HCT116 (cell line): Measurements from ENCODE around the gene THADA. TPM values are rescaled to one million over a fixed set of nuclear protein-coding genes. Genes with fewer than 3 reads are reported as not detected.

ENCODE experiments used
- ATAC-seq: fragments of 200-7000 bp; cut with Tn5 transposase; 2 replicates; pipeline ENCODE4 v1.9.1; 2020; ENCODE audit warnings: mild to moderate bottlenecking, moderate library complexity
- BruUV-seq: library from RNA; stranded (reverse); fragments of 400-500 nt; replicated peaks from 2 replicates; lab custom pipeline; 2021; lab: Mats Ljungman, UMichigan
- CTCF ChIA-PET: fragments of 300-600 bp; sonication (Branson Sonifier 250); formaldehyde crosslinking; loops from one replicate; lab custom pipeline; 2021; ENCODE audit warnings: antibody characterized with exemption; lab: Charles Lee
- POLR2A ChIA-PET: fragments of 300-600, 350-600 bp; sonication (Branson Sonifier 250); formaldehyde crosslinking; loops from one replicate; lab custom pipeline; 2021; ENCODE audit warnings: antibody characterized with exemption; lab: Charles Lee
- RAD21 ChIA-PET, 2 experiments: fragments of 300-600 bp; sonication (Branson Sonifier 250); formaldehyde crosslinking; loops; one replicate each; lab custom pipeline; 2023; ENCODE audit warnings: low total read pairs in 2 of 2; ENCODE audit not compliant: uncharacterized antibody in 2 of 2, unreplicated experiment in 2 of 2, low non-redundant PET in 1 of 2; lab: Charles Lee
- DNase-seq: peaks from one replicate; pipeline ENCODE4 v3.0.0-alpha.2; 2010; ENCODE audit warnings: low read depth, low spot score
- H2AFZ ChIP-seq: fragments of 200-600 bp; shearing (Covaris generic), sonication (generic); 2 replicates; pipeline ENCODE4 v1.6.1; 2017; ENCODE audit warnings: low read depth, mixed run types, mixed read lengths, antibody characterized with exemption, low read length; ENCODE audit not compliant: poor library complexity, severe bottlenecking
- H3K27ac ChIP-seq: 2 replicates; pipeline ENCODE4 v1.5.1; 2012; ENCODE audit warnings: low read depth, low read length
- H3K27me3 ChIP-seq: fragments of 200-600 bp; sonication (generic); 2 replicates; pipeline ENCODE4 v1.6.1; 2016; ENCODE audit warnings: mixed run types, low read length, mixed read lengths; ENCODE audit not compliant: insufficient read depth
- H3K36me3 ChIP-seq, 2 experiments: fragments of 200-500 bp in 1 of 2; fragments of 200-600 bp in 1 of 2; sonication (Bioruptor generic) in 1 of 2; sonication (generic) in 1 of 2; 2 replicates each; pipeline versions ENCODE4 v1.5.1 to v1.6.1; 2014 to 2016; ENCODE audit warnings: low read length in 2 of 2, inconsistent platforms in 1 of 2, mixed read lengths in 1 of 2, mixed run types in 1 of 2; ENCODE audit not compliant: insufficient read depth in 2 of 2, control insufficient read depth in 1 of 2
- H3K4me1 ChIP-seq, 2 experiments: fragments of 200-600 bp in 1 of 2; sonication (generic) in 1 of 2; 2 replicates each; pipeline versions ENCODE4 v1.5.1 to v1.6.1; 2012 to 2017; ENCODE audit warnings: low read length in 2 of 2, inconsistent platforms in 1 of 2, mild to moderate bottlenecking in 1 of 2, mixed read lengths in 1 of 2, mixed run types in 1 of 2, moderate library complexity in 1 of 2; ENCODE audit not compliant: insufficient read depth in 2 of 2, control insufficient read depth in 1 of 2
- H3K4me2 ChIP-seq: fragments of 200-600 bp; sonication (generic); 2 replicates; pipeline ENCODE4 v1.6.1; 2017; ENCODE audit warnings: mixed run types, low read length, mixed read lengths
- H3K4me3 ChIP-seq, 2 experiments: fragments of 200-600 bp in 1 of 2; sonication (generic) in 1 of 2; replicated peaks in 1 of 2; 2 replicates each; pipeline ENCODE4 v1.5.1; 2011 to 2016; ENCODE audit warnings: low read length in 2 of 2, control low read depth in 1 of 2, low read depth in 1 of 2, mild to moderate bottlenecking in 1 of 2, mixed read lengths in 1 of 2, mixed run types in 1 of 2
- H3K79me2 ChIP-seq: fragments of 200-600 bp; sonication (generic); 2 replicates; pipeline ENCODE4 v1.6.1; 2017; ENCODE audit warnings: mild to moderate bottlenecking, mixed run types, low read length, moderate library complexity, mixed read lengths; ENCODE audit not compliant: insufficient read depth
- H3K9ac ChIP-seq: fragments of 200-600 bp; sonication (generic); 2 replicates; pipeline ENCODE4 v1.6.1; 2016; ENCODE audit warnings: low read length, mixed read lengths
- H3K9me2 ChIP-seq: fragments of 200-600 bp; sonication (generic), shearing (Covaris generic); 2 replicates; pipeline ENCODE4 v1.6.1; 2017; ENCODE audit warnings: mixed run types, mild to moderate bottlenecking, moderate library complexity; ENCODE audit not compliant: insufficient read depth
- H3K9me3 ChIP-seq, 2 experiments: fragments of 200-500 bp in 1 of 2; fragments of 200-600 bp in 1 of 2; sonication (Bioruptor generic) in 1 of 2; sonication (generic) in 1 of 2; 2 replicates each; pipeline ENCODE4 v1.6.1; 2014 to 2017; ENCODE audit warnings: low read length in 2 of 2, mixed read lengths in 2 of 2, inconsistent platforms in 1 of 2, low read depth in 1 of 2, mild to moderate bottlenecking in 1 of 2, mixed run types in 1 of 2, moderate library complexity in 1 of 2; ENCODE audit not compliant: control insufficient read depth in 1 of 2, insufficient read depth in 1 of 2
- H4K20me1 ChIP-seq: fragments of 200-600 bp; sonication (generic), shearing (Covaris generic); 2 replicates; pipeline ENCODE4 v1.6.1; 2017; ENCODE audit warnings: mixed run types, mild to moderate bottlenecking, moderate library complexity; ENCODE audit not compliant: insufficient read depth
- CBX3 ChIP-seq: IDR thresholded peaks from 2 replicates; pipeline ENCODE4 v1.6.1; 2012; ENCODE audit warnings: low read depth
- CEBPB ChIP-seq: IDR thresholded peaks from 2 replicates; pipeline ENCODE4 v1.6.1; 2012; ENCODE audit warnings: low read depth
- EGR1 ChIP-seq: IDR thresholded peaks from 2 replicates; pipeline ENCODE4 v1.6.1; 2012; ENCODE audit warnings: low read depth
- ELF1 ChIP-seq: IDR thresholded peaks from 2 replicates; pipeline ENCODE4 v1.6.1; 2012; ENCODE audit warnings: low read depth, borderline replicate concordance
- EZH2phosphoT487 ChIP-seq: fragments of 200-600 bp; IDR thresholded peaks from 2 replicates; pipeline ENCODE4 v1.6.1; 2018; ENCODE audit warnings: antibody characterized with exemption, borderline replicate concordance
- FOSL1 ChIP-seq: IDR thresholded peaks from 2 replicates; pipeline ENCODE4 v1.6.1; 2012; ENCODE audit warnings: low read depth
- POLR2AphosphoS5 ChIP-seq: IDR thresholded peaks from 2 replicates; pipeline ENCODE4 v1.6.1; 2011; ENCODE audit warnings: mild to moderate bottlenecking, low read depth, low read length, moderate library complexity
- RAD21 ChIP-seq: IDR thresholded peaks from 2 replicates; pipeline ENCODE4 v1.6.1; 2012; ENCODE audit warnings: low read depth, mild to moderate bottlenecking
- SIN3A ChIP-seq: IDR thresholded peaks from 2 replicates; pipeline ENCODE4 v1.6.1; 2012; ENCODE audit warnings: low read depth
- SP1 ChIP-seq: IDR thresholded peaks from 2 replicates; pipeline ENCODE4 v1.6.1; 2012; ENCODE audit warnings: low read depth
- SRF ChIP-seq: IDR thresholded peaks from 2 replicates; pipeline ENCODE4 v1.6.1; 2012; ENCODE audit warnings: low read depth
- TCF7L2 ChIP-seq: IDR thresholded peaks from 2 replicates; pipeline ENCODE4 v1.7.0; 2011; ENCODE audit warnings: borderline replicate concordance, inconsistent platforms; ENCODE audit not compliant: insufficient read depth, insufficient read length; ENCODE audit errors: extremely low read depth
- YY1 ChIP-seq: IDR thresholded peaks from 2 replicates; pipeline ENCODE4 v1.6.1; 2011; ENCODE audit warnings: low read length, low read depth, moderate library complexity, mild to moderate bottlenecking; ENCODE audit not compliant: insufficient replicate concordance; ENCODE audit errors: extremely low read depth
- ZFX ChIP-seq: fragments of 450-650 bp; IDR thresholded peaks from 2 replicates; pipeline ENCODE4 v1.6.1; 2017
- ZNF274 ChIP-seq: fragments of 200-500 bp; sonication (Bioruptor generic); IDR thresholded peaks from 2 replicates; pipeline ENCODE4 v1.6.1; 2014; ENCODE audit warnings: mild to moderate bottlenecking, low read depth, low read length, inconsistent platforms
- intact Hi-C: fragments of 100-400 bp; cut with micrococcal nuclease; formaldehyde crosslinking; loops from 2 replicates; pipeline ENCODE4 v1.10.0; 2022
- total RNA-seq: library from RNA; stranded (reverse); gene quantifications from one replicate; pipeline ENCODE4 v1.2.1, GENCODE V29; 2021; ENCODE audit not compliant: unreplicated experiment
- TF ChIP-seq, protein P1 (sequence below): IDR thresholded peaks from 2 replicates; pipeline ENCODE4 v1.6.1; 2011; ENCODE audit warnings: mild to moderate bottlenecking, low read length, moderate library complexity; ENCODE audit not compliant: insufficient replicate concordance; ENCODE audit errors: extremely low read depth
- TF ChIP-seq, protein P2 (sequence below): IDR thresholded peaks from 2 replicates; pipeline ENCODE4 v1.6.1; 2012
- TF ChIP-seq, protein P3 (sequence below), 3 experiments: fragments of 200-600 bp in 1 of 3; sonication (generic) in 1 of 3; IDR thresholded peaks in 2 of 3; conservative IDR thresholded peaks in 1 of 3; 2 replicates each; pipeline ENCODE4 v1.5.1; 2012 to 2017; ENCODE audit warnings: low read depth in 2 of 3, low read length in 2 of 3, antibody characterized with exemption in 1 of 3, borderline replicate concordance in 1 of 3, control low read depth in 1 of 3, mild to moderate bottlenecking in 1 of 3, mixed read lengths in 1 of 3, mixed run types in 1 of 3, moderate library complexity in 1 of 3; ENCODE audit not compliant: insufficient read depth in 1 of 3
- TF ChIP-seq, protein P4 (sequence below): IDR thresholded peaks from 2 replicates; pipeline ENCODE4 v1.6.1; 2012; ENCODE audit warnings: low read depth

Gene THADA
- total RNA-seq, 1 experiment from 2014 or later: 30.7 TPM

DNA sequence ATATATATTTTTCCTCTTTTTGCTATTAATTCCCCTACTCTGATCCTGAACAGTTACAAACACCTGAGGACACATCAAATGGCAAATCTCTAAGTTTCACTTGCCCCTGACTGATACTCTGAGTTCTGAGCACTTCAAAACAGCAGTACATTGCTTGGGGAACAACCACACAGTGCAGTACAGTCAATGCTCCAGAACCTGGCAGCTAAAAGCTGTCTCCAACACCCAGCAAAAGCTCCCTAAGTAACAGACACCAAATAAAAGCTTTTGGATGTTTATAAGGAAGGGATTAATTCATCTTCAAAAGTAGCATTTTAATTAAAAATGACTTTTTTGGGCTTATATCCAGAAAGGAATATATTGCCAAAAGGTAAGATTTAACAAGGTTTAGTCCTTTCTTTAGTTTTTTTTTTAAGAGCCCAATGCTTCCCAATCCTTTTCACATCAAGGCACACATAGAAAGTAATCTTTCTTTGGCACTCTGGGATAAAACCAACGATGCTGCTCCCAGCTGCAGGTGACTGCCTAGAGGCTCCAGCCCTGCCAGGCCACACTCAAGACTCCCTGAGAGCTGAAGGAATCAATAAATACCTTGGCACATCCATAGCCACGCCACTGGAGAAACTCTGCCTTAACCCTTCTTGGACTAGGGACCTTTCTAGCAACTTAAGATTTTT lies 204.5 kb downstream of the THADA start:
- H4K20me1 ChIP-seq: no peaks in the 10 kb centered on the region
- TF ChIP-seq POLR2AphosphoS5 (no peak), SRF (no peak), ZFX (no peak), SIN3A (no peak), CBX3 (no peak), RAD21 (no peak), ZNF274 (no peak), FOSL1 (no peak), CEBPB (no peak), TCF7L2 (no peak), SP1 (no peak), ELF1 (no peak), YY1 (no peak), EGR1 (no peak), EZH2phosphoT487 (no peak)
- TF ChIP-seq, protein P1, sequence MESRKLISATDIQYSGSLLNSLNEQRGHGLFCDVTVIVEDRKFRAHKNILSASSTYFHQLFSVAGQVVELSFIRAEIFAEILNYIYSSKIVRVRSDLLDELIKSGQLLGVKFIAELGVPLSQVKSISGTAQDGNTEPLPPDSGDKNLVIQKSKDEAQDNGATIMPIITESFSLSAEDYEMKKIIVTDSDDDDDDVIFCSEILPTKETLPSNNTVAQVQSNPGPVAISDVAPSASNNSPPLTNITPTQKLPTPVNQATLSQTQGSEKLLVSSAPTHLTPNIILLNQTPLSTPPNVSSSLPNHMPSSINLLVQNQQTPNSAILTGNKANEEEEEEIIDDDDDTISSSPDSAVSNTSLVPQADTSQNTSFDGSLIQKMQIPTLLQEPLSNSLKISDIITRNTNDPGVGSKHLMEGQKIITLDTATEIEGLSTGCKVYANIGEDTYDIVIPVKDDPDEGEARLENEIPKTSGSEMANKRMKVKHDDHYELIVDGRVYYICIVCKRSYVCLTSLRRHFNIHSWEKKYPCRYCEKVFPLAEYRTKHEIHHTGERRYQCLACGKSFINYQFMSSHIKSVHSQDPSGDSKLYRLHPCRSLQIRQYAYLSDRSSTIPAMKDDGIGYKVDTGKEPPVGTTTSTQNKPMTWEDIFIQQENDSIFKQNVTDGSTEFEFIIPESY: no peak
- TF ChIP-seq, protein P2, sequence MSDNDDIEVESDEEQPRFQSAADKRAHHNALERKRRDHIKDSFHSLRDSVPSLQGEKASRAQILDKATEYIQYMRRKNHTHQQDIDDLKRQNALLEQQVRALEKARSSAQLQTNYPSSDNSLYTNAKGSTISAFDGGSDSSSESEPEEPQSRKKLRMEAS: no peak
- TF ChIP-seq, protein P3, sequence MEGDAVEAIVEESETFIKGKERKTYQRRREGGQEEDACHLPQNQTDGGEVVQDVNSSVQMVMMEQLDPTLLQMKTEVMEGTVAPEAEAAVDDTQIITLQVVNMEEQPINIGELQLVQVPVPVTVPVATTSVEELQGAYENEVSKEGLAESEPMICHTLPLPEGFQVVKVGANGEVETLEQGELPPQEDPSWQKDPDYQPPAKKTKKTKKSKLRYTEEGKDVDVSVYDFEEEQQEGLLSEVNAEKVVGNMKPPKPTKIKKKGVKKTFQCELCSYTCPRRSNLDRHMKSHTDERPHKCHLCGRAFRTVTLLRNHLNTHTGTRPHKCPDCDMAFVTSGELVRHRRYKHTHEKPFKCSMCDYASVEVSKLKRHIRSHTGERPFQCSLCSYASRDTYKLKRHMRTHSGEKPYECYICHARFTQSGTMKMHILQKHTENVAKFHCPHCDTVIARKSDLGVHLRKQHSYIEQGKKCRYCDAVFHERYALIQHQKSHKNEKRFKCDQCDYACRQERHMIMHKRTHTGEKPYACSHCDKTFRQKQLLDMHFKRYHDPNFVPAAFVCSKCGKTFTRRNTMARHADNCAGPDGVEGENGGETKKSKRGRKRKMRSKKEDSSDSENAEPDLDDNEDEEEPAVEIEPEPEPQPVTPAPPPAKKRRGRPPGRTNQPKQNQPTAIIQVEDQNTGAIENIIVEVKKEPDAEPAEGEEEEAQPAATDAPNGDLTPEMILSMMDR (IDR thresholded peaks at IDR 0.05 in 2 of 3, conservative IDR thresholded peaks at IDR 0.05 in 1 of 3; ENCODE audit: borderline replicate concordance in 1 of 3, insufficient read depth in 1 of 3, low read depth in 2 of 3, low read length in 2 of 3): no peak
- TF ChIP-seq, protein P4, sequence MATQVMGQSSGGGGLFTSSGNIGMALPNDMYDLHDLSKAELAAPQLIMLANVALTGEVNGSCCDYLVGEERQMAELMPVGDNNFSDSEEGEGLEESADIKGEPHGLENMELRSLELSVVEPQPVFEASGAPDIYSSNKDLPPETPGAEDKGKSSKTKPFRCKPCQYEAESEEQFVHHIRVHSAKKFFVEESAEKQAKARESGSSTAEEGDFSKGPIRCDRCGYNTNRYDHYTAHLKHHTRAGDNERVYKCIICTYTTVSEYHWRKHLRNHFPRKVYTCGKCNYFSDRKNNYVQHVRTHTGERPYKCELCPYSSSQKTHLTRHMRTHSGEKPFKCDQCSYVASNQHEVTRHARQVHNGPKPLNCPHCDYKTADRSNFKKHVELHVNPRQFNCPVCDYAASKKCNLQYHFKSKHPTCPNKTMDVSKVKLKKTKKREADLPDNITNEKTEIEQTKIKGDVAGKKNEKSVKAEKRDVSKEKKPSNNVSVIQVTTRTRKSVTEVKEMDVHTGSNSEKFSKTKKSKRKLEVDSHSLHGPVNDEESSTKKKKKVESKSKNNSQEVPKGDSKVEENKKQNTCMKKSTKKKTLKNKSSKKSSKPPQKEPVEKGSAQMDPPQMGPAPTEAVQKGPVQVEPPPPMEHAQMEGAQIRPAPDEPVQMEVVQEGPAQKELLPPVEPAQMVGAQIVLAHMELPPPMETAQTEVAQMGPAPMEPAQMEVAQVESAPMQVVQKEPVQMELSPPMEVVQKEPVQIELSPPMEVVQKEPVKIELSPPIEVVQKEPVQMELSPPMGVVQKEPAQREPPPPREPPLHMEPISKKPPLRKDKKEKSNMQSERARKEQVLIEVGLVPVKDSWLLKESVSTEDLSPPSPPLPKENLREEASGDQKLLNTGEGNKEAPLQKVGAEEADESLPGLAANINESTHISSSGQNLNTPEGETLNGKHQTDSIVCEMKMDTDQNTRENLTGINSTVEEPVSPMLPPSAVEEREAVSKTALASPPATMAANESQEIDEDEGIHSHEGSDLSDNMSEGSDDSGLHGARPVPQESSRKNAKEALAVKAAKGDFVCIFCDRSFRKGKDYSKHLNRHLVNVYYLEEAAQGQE: no peak
- no TSS peak for BruUV-seq
- no peak overlapping the region for H3K4me2 ChIP-seq
- no peak for ATAC-seq
- no peak overlapping the region for H2AFZ ChIP-seq
- ChIA-PET CTCF (no interaction called here), POLR2A (no interaction called here), RAD21 (no interaction called here)
- intact Hi-C loops: no loop called here
- no peak overlapping the region for H3K27ac ChIP-seq
- H3K9me3 ChIP-seq: no peaks in the 10 kb centered on the region
- no peak for DNase-seq
- no peak overlapping the region for H3K4me3 ChIP-seq
- H3K4me1 ChIP-seq: peaks cover 4 to 10% of the 10 kb centered on the region in 2 experiments
- H3K9me2 ChIP-seq: no peaks in the 10 kb centered on the region
- H3K9ac ChIP-seq: no peak overlapping the region
- no peaks in the 10 kb centered on the region for H3K36me3 ChIP-seq
- no peaks in the 10 kb centered on the region for H3K27me3 ChIP-seq
- H3K79me2 ChIP-seq: no peaks in the 10 kb centered on the region
